GM19238 (cell line): ENCODE measurements around the gene DTYMK.
"Not testable (repeated sequence)": the region's sequence is repeated elsewhere in the genome, so short reads cannot be mapped to it uniquely, and the experiment has no call there.

ENCODE experiments used
- DNase-seq: peaks from one replicate; pipeline ENCODE4 v3.0.0; 2011; ENCODE audit warnings: low spot score; ENCODE audit not compliant: insufficient read length

DTYMK gene

DNA sequence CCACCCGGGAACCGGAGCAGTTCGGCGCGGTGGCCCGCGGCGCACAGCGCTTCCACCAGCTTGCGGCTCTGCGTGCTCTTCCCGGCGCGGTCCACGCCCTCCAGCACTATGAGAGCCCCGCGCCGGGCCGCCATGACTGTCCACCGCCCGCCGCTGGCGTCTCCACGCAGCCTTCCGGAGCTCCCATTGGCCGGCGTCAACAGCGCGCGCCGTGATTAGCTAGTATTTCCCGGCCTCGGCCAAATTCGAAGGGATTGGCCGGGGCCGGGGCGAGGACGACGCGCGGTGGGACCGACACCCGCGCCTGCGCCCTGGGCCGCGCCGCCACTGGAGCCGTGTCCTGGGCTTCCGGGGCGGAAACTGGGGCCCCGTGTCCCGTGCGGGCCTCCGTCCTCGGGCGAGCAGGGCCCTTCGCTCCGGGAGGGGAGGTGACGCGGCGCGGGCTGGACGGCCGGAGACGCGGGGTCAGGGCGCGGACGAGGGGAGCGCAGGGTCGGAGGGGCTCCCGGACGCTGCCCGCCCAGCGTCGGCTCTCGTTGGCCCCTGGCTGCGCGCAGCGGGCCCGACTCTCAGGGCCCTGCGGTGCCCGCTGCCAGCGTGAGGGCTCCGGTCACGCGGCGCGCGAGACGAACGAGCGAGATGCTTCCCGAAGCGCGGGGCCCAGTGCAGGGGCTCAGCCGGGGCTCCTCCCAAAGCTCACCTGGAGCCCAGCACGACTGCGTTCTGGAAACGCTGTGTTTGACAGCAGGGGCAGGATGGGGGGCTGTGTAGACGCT lies at the start of gene DTYMK:
Gene DTYMK (minus strand): TSS at position 166 of the 776 bp plus-strand sequence. CDS start 32 bp downstream, at position 134.
- peak; percentile 99 for DNase-seq

DNA sequence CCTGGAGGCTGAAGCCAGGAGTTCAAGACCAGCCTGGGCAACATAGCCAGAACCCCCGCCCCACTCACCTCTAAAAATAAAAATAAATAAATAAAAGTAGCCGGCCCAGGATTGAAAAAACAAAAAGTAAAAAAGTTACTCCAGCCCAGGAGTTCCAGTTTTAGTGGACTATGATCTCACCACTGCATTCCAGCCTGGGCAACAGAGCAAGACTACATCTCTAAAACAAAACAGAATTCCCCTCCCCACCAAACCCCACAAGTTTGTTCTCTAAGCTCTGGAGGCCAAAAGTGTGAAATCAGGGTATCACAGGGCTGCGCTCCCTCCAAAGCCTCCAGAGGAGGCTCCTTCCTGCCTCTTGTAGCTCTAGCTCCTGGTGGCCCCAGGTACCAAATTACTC lies 49.5 kb upstream of the DTYMK start:
- no peak for DNase-seq

DNA sequence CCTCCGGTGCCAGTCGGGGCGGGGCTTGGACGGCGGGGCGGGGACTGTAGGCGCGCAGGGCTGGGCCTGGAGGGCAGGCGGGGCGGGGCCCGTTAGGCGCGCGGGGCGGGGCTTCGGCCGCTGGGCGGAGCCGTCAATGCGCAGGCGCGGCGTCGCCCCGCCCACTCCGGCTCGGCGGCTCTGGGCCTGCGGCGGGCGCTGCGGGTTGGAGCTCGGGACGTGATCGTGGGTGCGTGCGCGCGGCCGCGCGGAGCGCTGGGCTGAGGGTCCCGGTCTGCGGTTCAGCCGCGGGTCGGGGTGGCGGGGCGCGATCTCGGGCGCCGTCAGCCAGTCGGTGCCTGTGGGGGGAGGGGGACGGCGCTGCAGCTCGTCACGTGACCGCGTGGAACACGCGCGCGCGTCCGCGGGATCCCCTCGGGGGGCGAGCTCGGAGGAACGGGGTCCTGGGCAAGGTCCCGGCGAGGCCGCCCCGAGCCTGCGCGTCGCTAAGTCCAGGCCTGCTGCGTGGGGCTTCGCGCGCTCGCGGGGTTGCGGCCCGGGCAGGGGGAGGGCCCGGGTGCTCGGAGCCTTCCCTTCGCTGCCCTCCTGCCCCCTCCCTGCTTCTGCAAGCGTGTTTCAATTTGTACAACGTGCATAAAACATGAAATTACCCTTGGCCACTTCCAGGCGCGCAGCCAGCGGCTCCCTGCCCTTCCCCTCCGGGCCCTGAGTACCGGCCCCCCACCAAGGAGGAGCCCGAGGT lies 48.0 kb upstream of the DTYMK start, which contains the start of gene D2HGDH:
Gene D2HGDH (plus strand): TSS at position 164 of the 742 bp plus-strand sequence. CDS start 595 bp downstream, outside the sequence.
- DNase-seq: peak; percentile 94

DNA sequence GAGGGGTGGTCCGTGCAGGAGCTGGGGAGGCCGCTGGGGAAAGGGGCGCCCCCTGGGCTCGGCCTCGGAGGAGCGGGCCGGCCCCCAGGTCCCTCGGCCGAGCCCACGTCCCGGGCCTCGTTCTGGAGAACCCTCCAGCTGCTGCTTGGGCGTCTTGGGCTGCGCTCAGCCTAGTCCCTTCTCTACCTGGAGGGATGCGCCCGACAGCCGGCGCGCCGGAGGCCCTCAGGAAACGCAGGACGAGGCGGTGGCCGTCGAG lies 47.5 kb upstream of the DTYMK start:
- peak; percentile 39 for DNase-seq

DNA sequence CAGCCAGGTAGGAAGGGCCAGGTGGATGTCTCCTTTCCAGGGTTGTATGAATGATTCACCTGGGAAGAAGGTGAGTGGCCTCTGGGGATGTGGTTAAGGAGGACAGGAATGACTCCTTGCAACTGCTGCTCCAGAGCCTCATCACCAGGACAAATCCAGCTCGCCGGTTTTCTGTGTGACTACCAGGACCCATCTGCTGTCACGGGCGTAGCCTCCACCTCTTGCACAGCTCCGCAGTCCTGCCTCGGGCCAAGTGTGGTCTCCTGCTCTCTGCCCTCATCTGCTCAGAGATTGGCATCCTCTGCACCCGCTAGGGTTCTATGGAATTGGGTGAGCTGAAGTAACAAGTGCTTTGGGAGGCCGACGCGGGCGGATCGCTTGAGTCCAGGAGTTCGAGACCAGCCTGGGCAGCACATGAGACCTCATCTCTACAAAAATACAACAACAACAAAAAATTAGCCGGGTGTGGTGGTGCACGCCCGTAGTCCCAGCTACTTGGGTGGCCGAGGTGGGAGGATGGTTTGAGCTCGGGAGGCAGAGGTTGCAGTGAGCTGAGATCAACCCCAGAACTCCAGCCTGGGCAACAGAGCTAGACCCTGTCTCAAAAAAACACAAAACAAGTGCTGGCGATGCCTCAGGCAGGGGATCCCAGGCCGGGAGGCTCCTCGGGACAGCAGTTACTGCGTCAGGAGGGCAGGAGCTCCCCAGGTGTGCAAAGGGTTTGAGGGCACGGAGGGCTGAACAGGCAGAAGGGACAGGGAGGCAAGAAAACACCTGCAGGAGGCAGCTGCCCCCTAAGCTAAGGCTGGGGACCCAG lies 47.0 kb upstream of the DTYMK start:
- DNase-seq: no peak

DNA sequence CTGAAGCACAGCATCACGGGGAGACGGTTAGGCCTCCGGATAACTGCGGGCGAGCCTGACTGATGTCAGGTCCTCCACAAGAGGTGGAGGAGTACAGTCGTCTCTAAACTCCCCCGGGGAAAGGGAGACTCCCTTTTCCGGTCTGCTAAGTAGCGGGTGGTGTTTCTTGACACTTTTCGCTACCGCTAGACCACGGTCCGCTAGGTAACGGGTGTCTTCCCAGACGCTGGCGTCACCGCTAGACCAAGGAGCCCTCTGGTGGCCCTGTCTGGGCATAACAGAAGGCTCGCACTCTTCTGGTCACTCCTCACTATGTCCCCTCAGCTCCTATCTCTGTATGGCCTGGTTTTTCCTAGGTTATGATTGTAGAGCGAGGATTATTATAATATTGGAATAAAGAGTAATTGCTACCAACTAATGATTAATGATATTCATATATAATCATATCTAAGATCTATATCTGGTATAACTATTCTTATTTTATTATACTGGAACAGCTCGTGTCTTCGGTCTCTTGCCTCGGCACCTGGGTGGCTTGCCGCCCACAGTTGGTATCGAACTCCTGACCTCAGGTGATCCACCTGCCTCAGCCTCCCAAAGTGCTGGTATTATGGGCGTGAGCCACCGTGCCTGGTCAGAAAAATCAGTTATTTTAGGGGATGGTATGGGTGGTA lies 46.0 kb upstream of the DTYMK start:
- not testable (repeated sequence) for DNase-seq

- DNase-seq: no peak
Observed at GRCh38 chr2:241730671-241731293, 44.2 kb upstream of the DTYMK start.

DNA sequence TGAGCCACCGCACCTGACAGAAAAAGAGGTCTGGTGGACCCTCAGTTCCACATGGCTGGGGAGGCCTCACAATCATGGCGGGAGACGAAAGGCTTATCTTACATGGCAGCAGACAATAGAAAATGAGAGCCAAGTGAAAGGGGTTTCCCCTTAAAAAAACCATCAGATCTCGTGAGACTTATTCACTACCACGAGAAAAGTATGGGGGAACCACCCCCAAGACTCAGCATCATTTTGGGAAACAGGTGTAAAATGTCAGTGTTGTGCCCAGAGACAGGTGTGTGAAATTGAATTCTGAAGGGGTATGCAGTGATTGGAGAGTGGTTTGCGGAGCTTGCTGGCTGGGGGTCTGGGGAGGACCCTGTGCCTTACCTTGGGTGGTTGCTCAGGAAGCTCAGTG lies 43.3 kb upstream of the DTYMK start:
- no peak for DNase-seq

DNA sequence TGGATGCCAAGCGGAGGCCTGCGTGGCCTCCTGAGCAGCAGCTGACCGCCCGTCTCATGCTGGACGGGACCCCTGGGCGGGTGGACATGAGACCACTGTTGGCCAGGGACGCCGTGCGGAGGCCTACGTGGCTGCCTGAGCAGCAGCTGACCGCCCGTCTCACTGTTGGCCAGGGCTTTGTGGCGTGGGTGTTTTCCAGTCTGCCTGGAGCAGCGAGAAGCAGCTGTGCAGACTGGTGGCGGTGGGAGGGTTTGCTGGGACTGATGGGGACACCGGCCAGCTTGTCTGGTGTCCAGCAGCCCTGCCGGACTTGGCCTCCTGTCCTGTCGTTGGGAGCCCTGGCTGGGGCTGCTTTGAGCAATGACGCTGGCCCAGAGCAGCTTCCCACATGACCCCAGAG lies 42.0 kb upstream of the DTYMK start:
- DNase-seq: no peak

DNA sequence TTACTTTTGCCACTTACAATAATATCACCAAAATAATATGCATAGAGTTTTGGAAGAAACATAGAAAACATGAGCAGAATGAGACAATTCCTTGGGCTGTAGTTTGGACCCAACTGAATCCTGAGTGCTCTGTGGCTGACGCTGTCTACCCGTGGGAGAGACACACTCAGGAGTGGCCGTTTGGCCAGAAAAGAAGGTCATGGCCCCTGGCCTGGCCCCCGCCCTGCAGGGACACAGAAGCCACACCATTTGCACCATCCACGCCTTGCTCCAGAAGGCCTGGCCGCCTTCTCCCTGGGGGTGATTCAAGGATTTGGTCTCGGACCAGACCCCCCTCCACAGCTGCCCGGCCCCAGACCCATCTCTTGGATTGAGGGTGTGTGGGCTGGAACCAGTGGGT lies 41.4 kb upstream of the DTYMK start:
- no peak for DNase-seq

DNA sequence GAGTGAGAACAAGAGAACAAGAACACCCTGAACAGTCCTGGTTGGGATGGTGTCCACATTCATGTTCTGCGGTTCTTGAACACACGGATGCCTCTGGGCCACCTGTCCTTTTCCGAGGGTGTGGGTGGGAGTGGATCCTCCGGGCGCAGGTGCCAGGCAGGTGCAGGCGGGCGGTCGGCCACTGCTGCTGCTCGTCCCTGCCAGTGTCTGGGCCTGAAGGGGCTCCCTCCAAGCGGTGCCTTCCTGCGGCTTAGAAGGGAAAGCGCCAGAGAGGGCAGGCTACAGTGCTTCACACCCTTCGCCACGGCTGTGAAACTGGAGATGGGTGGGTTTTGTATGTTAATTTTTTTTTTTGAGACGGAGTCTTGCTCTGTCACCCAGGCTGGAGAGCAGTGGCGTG lies 39.8 kb upstream of the DTYMK start:
- DNase-seq: no peak

DNA sequence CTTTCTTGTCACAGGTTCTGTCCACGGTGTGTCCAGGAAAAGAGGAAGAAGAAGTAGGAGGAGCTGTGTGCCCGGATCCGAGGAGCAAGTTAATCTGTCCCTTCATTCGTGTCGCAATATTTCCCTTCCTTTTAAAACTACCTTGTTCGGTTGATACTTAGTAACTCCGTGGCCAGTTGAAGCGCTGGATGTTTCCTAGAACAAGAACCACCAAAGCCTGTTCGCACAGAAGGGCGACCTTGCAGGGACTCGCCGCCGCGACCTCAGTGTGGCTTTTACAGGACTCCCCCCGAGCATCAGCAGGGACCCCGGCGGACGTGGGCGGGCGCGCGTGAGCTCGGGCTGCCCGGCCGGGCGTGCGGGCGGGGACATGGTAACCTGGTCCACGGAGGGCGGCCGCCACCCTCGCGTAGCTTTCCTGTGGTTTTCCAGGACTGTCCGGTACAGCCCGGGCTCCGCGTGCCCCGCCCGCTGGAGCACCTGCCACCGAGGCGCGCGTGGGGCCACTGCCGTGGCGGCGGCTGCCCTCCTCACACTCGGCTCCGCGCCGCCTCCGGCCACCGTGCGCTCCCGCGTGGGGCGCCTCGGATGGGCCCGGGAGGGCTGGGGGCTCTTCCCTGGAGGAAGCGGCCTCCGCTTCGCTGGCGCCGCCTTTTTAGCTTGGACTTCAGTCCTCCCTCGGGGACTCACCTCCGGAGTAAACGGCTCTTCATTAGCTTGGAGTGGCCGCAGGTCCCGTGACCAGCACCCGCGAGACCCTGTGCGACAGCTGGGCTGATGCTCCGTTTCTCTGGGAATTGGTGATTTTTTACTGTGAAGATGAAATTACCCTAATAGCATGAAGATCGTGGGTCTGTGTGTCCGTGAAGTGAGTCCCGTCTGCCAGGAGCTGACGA lies 38.6 kb upstream of the DTYMK start:
- DNase-seq: no peak

DNA sequence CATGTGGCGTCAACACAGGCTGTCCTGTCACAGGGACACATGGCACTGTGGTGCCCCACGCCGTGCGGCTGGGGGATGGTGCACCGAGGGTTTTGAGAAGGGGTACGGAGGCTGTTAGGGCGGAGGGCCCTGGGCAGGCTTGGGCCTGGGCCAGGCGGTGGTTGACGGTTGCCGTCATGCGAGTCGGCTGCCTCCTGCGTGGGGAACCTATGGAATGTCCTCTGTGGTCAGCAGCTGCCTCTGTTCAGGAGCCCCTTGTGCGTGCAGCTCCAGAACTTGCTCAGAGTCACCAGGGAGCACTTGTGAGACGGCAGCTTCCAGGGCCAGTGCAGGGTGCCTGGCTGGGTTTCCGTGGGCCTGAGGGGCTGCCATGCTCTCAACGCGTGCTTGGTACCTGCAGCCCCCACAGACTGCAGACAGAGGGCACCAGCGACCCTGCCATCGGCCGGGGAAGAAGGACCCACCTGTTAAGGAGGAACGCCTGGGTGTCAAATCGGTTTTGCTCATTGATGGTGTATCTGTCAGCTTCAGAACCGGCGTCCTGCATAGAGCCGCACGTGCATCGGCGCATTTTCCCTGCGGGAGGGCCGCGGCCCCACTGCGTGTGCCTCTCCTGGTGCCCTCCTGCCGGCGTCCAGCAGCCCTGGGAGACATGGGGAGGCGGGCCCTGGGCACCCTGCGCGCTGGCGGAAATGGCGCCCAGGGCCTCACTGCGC lies 37.8 kb upstream of the DTYMK start:
- DNase-seq: no peak

GRCh38 chr2:241722896-241723454 lies 36.4 kb upstream of the DTYMK start:
- DNase-seq: no peak

GRCh38 chr2:241721852-241722251 lies 35.2 kb upstream of the DTYMK start:
- DNase-seq: no peak

DNA sequence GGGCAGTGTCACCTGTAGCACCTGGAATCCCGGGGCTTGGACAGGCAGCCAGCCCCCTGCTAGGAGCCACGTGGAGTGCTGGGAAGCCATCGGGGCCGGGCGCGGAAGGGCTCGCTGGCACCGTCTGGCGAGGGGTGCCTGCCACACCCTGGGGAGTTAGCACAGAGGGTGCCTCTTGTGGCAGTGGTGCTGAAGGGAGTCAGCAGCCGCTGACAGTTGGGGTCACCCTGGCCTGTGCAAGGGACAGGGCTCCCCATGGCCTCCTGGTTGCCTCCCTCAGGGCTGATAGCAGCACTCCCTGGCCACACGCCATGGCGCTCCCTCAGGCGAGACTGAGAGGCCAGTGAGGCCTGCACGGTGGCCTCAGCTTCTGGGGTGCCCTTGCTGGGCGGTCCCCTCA lies 33.9 kb upstream of the DTYMK start:
- no peak for DNase-seq

DNA sequence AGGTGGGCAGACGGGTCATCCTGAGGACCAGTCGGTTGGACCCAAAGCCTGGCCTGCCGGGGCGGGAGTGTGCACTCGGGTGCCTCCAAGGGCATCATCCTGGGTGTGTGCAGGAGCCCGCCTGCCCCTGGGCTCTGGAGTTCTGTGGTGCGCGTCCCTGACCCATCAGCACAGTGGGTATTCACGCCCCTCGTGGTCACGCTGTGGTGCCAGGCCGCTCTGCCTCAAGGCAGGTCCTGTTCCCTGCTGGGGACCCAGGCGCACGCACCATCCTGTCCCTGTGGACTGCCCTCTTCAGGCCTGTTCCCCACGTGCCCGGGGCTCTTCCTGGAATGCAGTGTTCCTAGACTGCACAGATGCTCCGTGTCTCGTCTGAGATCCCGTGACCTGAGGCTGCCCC lies 33.5 kb upstream of the DTYMK start:
- no peak for DNase-seq

DNA sequence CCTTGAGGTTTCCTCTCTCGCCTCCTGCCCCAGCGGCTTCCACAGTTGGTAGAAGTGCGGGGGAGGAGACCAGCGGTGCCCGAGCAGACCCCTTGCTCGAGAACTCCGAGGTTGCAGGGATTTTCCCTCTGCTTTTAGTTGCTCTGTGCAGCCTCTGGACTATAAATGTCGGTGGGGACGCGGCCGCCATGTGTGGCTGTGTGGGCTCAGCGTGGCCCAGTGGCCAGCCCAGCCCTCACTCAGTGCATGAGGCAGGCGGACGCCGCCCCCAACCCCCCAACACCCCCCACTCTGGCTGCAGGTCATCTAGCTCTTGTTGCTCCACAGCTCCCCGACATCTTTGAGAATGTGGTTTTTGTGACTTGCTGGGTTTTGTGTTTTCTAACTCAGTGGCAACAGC lies 32.5 kb upstream of the DTYMK start:
- no peak for DNase-seq

GRCh38 chr2:241708879-241709278 lies 22.3 kb upstream of the DTYMK start:
- no peak for DNase-seq
